ENCODE data around the gene DNASE1L1. TPM values are rescaled to one million over a fixed set of nuclear protein-coding genes. Genes with fewer than 3 reads are reported as not detected.

Gene DNASE1L1
- total RNA-seq, 1 experiment from 2014 or later = 16.2 TPM

- TF ChIP-seq E2F1 (CRISPR knock-in tag; IDR thresholded peaks at IDR 0.05) (no peak), ZNF138 (CRISPR knock-in tag; conservative IDR thresholded peaks at IDR 0.05) (no peak), ZSCAN18 (CRISPR knock-in tag; IDR thresholded peaks at IDR 0.05) (no peak), MXD4 (CRISPR knock-in tag; IDR thresholded peaks at IDR 0.05; ENCODE audit: borderline replicate concordance) (no peak), KAT7 (CRISPR knock-in tag; IDR thresholded peaks at IDR 0.05; ENCODE audit: borderline replicate concordance) (no peak), MYBL2 (CRISPR knock-in tag; IDR thresholded peaks at IDR 0.05) (no peak)
These were observed 34.4 kb upstream of the DNASE1L1 start (continued) for GRCh38 chrX:154443479-154443910.

GRCh38 chrX:154441984-154442707 is 33.1 kb upstream of the DNASE1L1 start:
- H3K4me3 Mint-ChIP-seq = no peak overlapping the region
- TF ChIP-seq CBFB (CRISPR knock-in tag; IDR thresholded peaks at IDR 0.05; ENCODE audit: low read depth) = no peak
- TF ChIP-seq ESRRA (CRISPR knock-in tag; IDR thresholded peaks at IDR 0.05; ENCODE audit: borderline replicate concordance) = no peak
- no peak for TF ChIP-seq TEAD4 (CRISPR knock-in tag; IDR thresholded peaks at IDR 0.05)
- no peak for TF ChIP-seq HMGA2 (CRISPR knock-in tag; IDR thresholded peaks at IDR 0.05)
- no peak for TF ChIP-seq ZNF396 (CRISPR knock-in tag; IDR thresholded peaks at IDR 0.05; ENCODE audit: borderline replicate concordance)
- no peak for TF ChIP-seq PRRX2 (CRISPR knock-in tag; IDR thresholded peaks at IDR 0.05)
- no peak for TF ChIP-seq ATF1 (CRISPR knock-in tag; IDR thresholded peaks at IDR 0.05)
- no peak for TF ChIP-seq CREM (CRISPR knock-in tag; IDR thresholded peaks at IDR 0.05)
- TF ChIP-seq ZBTB21 (CRISPR knock-in tag; IDR thresholded peaks at IDR 0.05; ENCODE audit: borderline replicate concordance) = no peak
- peaks cover 15% of the 10 kb centered on the region for H3K36me3 Mint-ChIP-seq
- CTCF ChIA-PET = no interaction called here
- H3K9me3 Mint-ChIP-seq = no peaks in the 10 kb centered on the region
- DNase-seq (ENCODE audit: low spot score) = no peak
- no peak overlapping the region for H3K27ac Mint-ChIP-seq
- no peak for ATAC-seq
- H3K4me1 Mint-ChIP-seq = peaks cover 5% of the 10 kb centered on the region
- POLR2A ChIA-PET = interaction anchor here (0.9 kb wide), 1 partner anchor 49 kb away, joined by 3 read pairs; the partner anchor contains the start of gene SLC10A3
- H3K27me3 Mint-ChIP-seq (ENCODE audit: low read depth) = no peaks in the 10 kb centered on the region

- no peak overlapping the region for H3K4me3 Mint-ChIP-seq
- TF ChIP-seq USF1 (CRISPR knock-in tag; IDR thresholded peaks at IDR 0.05) = no peak
- TF ChIP-seq TCF7 (CRISPR knock-in tag; IDR thresholded peaks at IDR 0.05; ENCODE audit: low read depth) = no peak
- TF ChIP-seq ARID4B (CRISPR knock-in tag; IDR thresholded peaks at IDR 0.05; ENCODE audit: borderline replicate concordance) = no peak
- TF ChIP-seq KAT7 (CRISPR knock-in tag; IDR thresholded peaks at IDR 0.05; ENCODE audit: borderline replicate concordance) = no peak
- TF ChIP-seq ZNF425 (CRISPR knock-in tag; conservative IDR thresholded peaks at IDR 0.05) = no peak
- no peak for TF ChIP-seq ZNF263 (CRISPR knock-in tag; IDR thresholded peaks at IDR 0.05; ENCODE audit: low read depth)
- no peak for TF ChIP-seq CBFB (CRISPR knock-in tag; IDR thresholded peaks at IDR 0.05; ENCODE audit: low read depth)
- no peak for TF ChIP-seq ZSCAN18 (CRISPR knock-in tag; IDR thresholded peaks at IDR 0.05)
- TF ChIP-seq JAZF1 (CRISPR knock-in tag; IDR thresholded peaks at IDR 0.05) = no peak
These were observed 32.5 kb upstream of the DNASE1L1 start for GRCh38 chrX:154441564-154441963.

More at GRCh38 chrX:154441564-154441963, 32.5 kb upstream of the DNASE1L1 start:
- ATAC-seq (no peak), DNase-seq (ENCODE audit: low spot score) (no peak)
- POLR2A ChIA-PET = interaction anchor here (0.9 kb wide), 1 partner anchor 49 kb away, joined by 3 read pairs; the partner anchor contains the start of gene SLC10A3
- H3K9me3 Mint-ChIP-seq = no peaks in the 10 kb centered on the region
- peaks cover 5% of the 10 kb centered on the region for H3K4me1 Mint-ChIP-seq
- no peak overlapping the region for H3K27ac Mint-ChIP-seq
- CTCF ChIA-PET = no interaction called here
- no peaks in the 10 kb centered on the region for H3K27me3 Mint-ChIP-seq (ENCODE audit: low read depth)
- peaks cover 15% of the 10 kb centered on the region for H3K36me3 Mint-ChIP-seq

All from WTC11 (cell line).